Neural progenitor cell (in vitro differentiated cells): ENCODE measurements around the gene MRGPRF. TPM values are rescaled to one million over a fixed set of nuclear protein-coding genes. Genes with fewer than 3 reads are reported as not detected.
A peak's percentile ranks its signal among the peaks of the same experiment; 100 is the strongest.

Source experiments
- DNase-seq: peaks from one replicate; pipeline ENCODE4 v3.0.0-alpha.2; 2016; ENCODE audit warnings: low spot score
- H2AFZ ChIP-seq: fragments of 200-600 bp; sonication (generic); replicated peaks from 2 replicates; pipeline ENCODE4 v1.6.1; 2016; ENCODE audit warnings: antibody characterized with exemption
- H3F3A ChIP-seq: fragments of 200-600 bp; sonication (generic); 2 replicates; pipeline ENCODE4 v1.6.1; 2016; ENCODE audit warnings: antibody characterized with exemption, low read depth
- H3K27ac ChIP-seq: fragments of 200-600 bp; sonication (generic); 2 replicates; pipeline ENCODE4 v1.5.1; 2016; ENCODE audit warnings: mild to moderate bottlenecking
- H3K27me3 ChIP-seq: fragments of 200-600 bp; sonication (generic); 2 replicates; pipeline ENCODE4 v1.6.1; 2016; ENCODE audit warnings: mild to moderate bottlenecking, moderate library complexity
- H3K36me3 ChIP-seq: fragments of 200-600 bp; sonication (generic); 2 replicates; pipeline ENCODE4 v1.5.1; 2016
- H3K4me1 ChIP-seq: fragments of 200-600 bp; sonication (generic); 2 replicates; pipeline ENCODE4 v1.6.1; 2016; ENCODE audit warnings: mixed run types
- H3K4me2 ChIP-seq: fragments of 200-600 bp; sonication (generic); 2 replicates; pipeline ENCODE4 v1.6.1; 2016
- H3K4me3 ChIP-seq: fragments of 200-600 bp; sonication (generic); 2 replicates; pipeline ENCODE4 v1.5.1; 2016
- H3K79me2 ChIP-seq: fragments of 200-600 bp; sonication (generic); 2 replicates; pipeline ENCODE4 v1.6.1; 2016; ENCODE audit warnings: low read depth
- H3K9ac ChIP-seq: fragments of 200-600 bp; sonication (generic); 2 replicates; pipeline ENCODE4 v1.6.1; 2016
- H3K9me3 ChIP-seq: fragments of 200-600 bp; sonication (generic); 2 replicates; pipeline ENCODE4 v1.5.1; 2016; ENCODE audit warnings: low read depth
- H4K20me1 ChIP-seq: fragments of 200-600 bp; sonication (generic); 2 replicates; pipeline ENCODE4 v1.6.1; 2016; ENCODE audit warnings: low read depth
- H3K27ac Mint-ChIP-seq: 3 replicates; pipeline ENCODE4 v1.8.0; 2021; ENCODE audit warnings: mixed read lengths
- H3K27me3 Mint-ChIP-seq: 2 replicates; pipeline ENCODE4 v1.8.0; 2022; ENCODE audit warnings: low read depth, mild to moderate bottlenecking, inconsistent platforms, moderate library complexity, mixed read lengths; ENCODE audit not compliant: insufficient read depth
- H3K36me3 Mint-ChIP-seq: 3 replicates; pipeline ENCODE4 v1.8.0; 2021; ENCODE audit warnings: mixed read lengths
- H3K4me1 Mint-ChIP-seq: 3 replicates; pipeline ENCODE4 v1.8.0; 2021; ENCODE audit warnings: mixed read lengths
- H3K4me3 Mint-ChIP-seq: 3 replicates; pipeline ENCODE4 v1.8.0; 2021; ENCODE audit warnings: mild to moderate bottlenecking, moderate library complexity, mixed read lengths
- H3K9me3 Mint-ChIP-seq: 3 replicates; pipeline ENCODE4 v1.8.0; 2020; ENCODE audit warnings: mixed read lengths
- CTCF ChIP-seq: fragments of 200-600 bp; sonication (generic); IDR thresholded peaks from 2 replicates; pipeline ENCODE4 v1.5.1; 2017; ENCODE audit warnings: antibody characterized with exemption, mild to moderate bottlenecking
- EZH2 ChIP-seq: fragments of 200-600 bp; sonication (generic); IDR thresholded peaks from 2 replicates; pipeline ENCODE4 v1.6.1; 2017; ENCODE audit warnings: antibody characterized with exemption, mild to moderate bottlenecking, moderate library complexity
- EZH2phosphoT487 ChIP-seq: fragments of 200-600 bp; sonication (generic); IDR thresholded peaks from 2 replicates; pipeline ENCODE4 v1.6.1; 2017; ENCODE audit warnings: antibody characterized with exemption
- total RNA-seq: library from RNA; depleted of rRNA; stranded (reverse); fragments of >200 nt; gene quantifications from 2 replicates; pipeline ENCODE4 v1.2.3, GENCODE V29; 2015; ENCODE audit warnings: low replicate concordance

MRGPRF gene
- total RNA-seq, 1 donor from 2014 or later = 0.56 TPM

GRCh38 chr11:69011624-69012091 is 1.4 kb downstream of the MRGPRF start:
- Mint-ChIP-seq H3K4me1 (peaks cover 47% of the 10 kb centered on the region), H3K4me3 (peak overlapping the region; percentile 52), H3K27ac (no peak overlapping the region), H3K9me3 (no peaks in the 10 kb centered on the region), H3K36me3 (no peaks in the 10 kb centered on the region), H3K27me3 (peaks cover 7% of the 10 kb centered on the region)
- H4K20me1 ChIP-seq = no peaks in the 10 kb centered on the region
- no peaks in the 10 kb centered on the region for H3K36me3 ChIP-seq
- peak overlapping the region; percentile 77 for H3K4me2 ChIP-seq
- peaks cover 9% of the 10 kb centered on the region for H3K27me3 ChIP-seq
- TF ChIP-seq CTCF (no peak), EZH2 (no peak), EZH2phosphoT487 (no peak)
- H3K4me3 ChIP-seq = no peak overlapping the region
- DNase-seq = no peak
- no peak overlapping the region for H3K9ac ChIP-seq
- no peak overlapping the region for H2AFZ ChIP-seq
- H3K4me1 ChIP-seq = peaks cover 39% of the 10 kb centered on the region
- H3K27ac ChIP-seq = no peak overlapping the region
- peaks cover 23% of the 10 kb centered on the region for H3F3A ChIP-seq
- no peaks in the 10 kb centered on the region for H3K79me2 ChIP-seq
- H3K9me3 ChIP-seq = no peaks in the 10 kb centered on the region

- no peak for TF ChIP-seq EZH2phosphoT487
- TF ChIP-seq EZH2 = no peak
- Histone ChIP-seq H3K36me3 (no peaks in the 10 kb centered on the region), H3K79me2 (no peaks in the 10 kb centered on the region), H3K4me1 (peaks cover 39% of the 10 kb centered on the region), H3K27me3 (peaks cover 9% of the 10 kb centered on the region), H4K20me1 (no peaks in the 10 kb centered on the region), H3K4me2 (peak overlapping the region; percentile 77), H3K9me3 (no peaks in the 10 kb centered on the region), H3K27ac (no peak overlapping the region), H3F3A (peaks cover 23% of the 10 kb centered on the region), H3K9ac (no peak overlapping the region), H3K4me3 (peak overlapping the region; percentile 23), H2AFZ (peak overlapping the region; percentile 70)
- Mint-ChIP-seq H3K36me3 (no peaks in the 10 kb centered on the region), H3K27ac (no peak overlapping the region), H3K27me3 (peaks cover 7% of the 10 kb centered on the region), H3K4me3 (peak overlapping the region; percentile 52), H3K4me1 (peaks cover 47% of the 10 kb centered on the region), H3K9me3 (no peaks in the 10 kb centered on the region)
- DNase-seq = peak; percentile 91
Measured at GRCh38 chr11:69010964-69011623, 2.0 kb downstream of the MRGPRF start.

GRCh38 chr11:69010361-69010891 is 2.6 kb downstream of the MRGPRF start:
- no peaks in the 10 kb centered on the region for H3K9me3 Mint-ChIP-seq
- H3K4me1 ChIP-seq = peaks cover 39% of the 10 kb centered on the region

More at GRCh38 chr11:69010361-69010891, 2.6 kb downstream of the MRGPRF start:
- H3K9me3 ChIP-seq = no peaks in the 10 kb centered on the region
- H3K36me3 ChIP-seq = no peaks in the 10 kb centered on the region
- no peaks in the 10 kb centered on the region for H3K79me2 ChIP-seq
- peaks cover 9% of the 10 kb centered on the region for H3K27me3 ChIP-seq
- H3K9ac ChIP-seq = no peak overlapping the region
- Mint-ChIP-seq H3K36me3 (no peaks in the 10 kb centered on the region), H3K27me3 (peaks cover 7% of the 10 kb centered on the region), H3K27ac (peak overlapping the region; percentile 37), H3K4me1 (peaks cover 47% of the 10 kb centered on the region), H3K4me3 (no peak overlapping the region)
- no peak for TF ChIP-seq CTCF
- no peak for TF ChIP-seq EZH2phosphoT487
- no peak for TF ChIP-seq EZH2
- no peak for DNase-seq
- peak overlapping the region; percentile 23 for H3K4me3 ChIP-seq
- H2AFZ ChIP-seq = peak overlapping the region; percentile 70
- H3F3A ChIP-seq = peaks cover 23% of the 10 kb centered on the region
- H4K20me1 ChIP-seq = no peaks in the 10 kb centered on the region
- H3K27ac ChIP-seq = no peak overlapping the region
- H3K4me2 ChIP-seq = peak overlapping the region; percentile 77
